Stimulated activated CD8-positive, alpha-beta memory T cell treated with anti-CD3 and anti-CD28 coated beads, Interleukin-12 subunit alpha, Interleukin-12 subunit beta, amount 100 ng/mL, for 24 hours (primary cell): ENCODE measurements around the gene PAQR6.

Experiments used
- DNase-seq: peaks from one replicate; pipeline ENCODE4 v3.0.0-alpha.2; 2020; ENCODE audit errors: extremely low read depth

The PAQR6 gene

GRCh38 chr1:156193488-156194299, 54.2 kb downstream of the PAQR6 start, which contains the start of gene SLC25A44:
TSS of gene SLC25A44 (plus strand) at chr1:156194104. CDS start at chr1:156199848, 5,744 bp downstream.
- peak; percentile 90 for DNase-seq
